GM18508 (cell line): ENCODE data around the gene SYDE1.

Experiments used
- ATAC-seq: cut with Tn5 transposase; IDR thresholded peaks from one replicate; pipeline ENCODE4 v1.9.1; 2021; ENCODE audit warnings: moderate number of reproducible peaks; ENCODE audit not compliant: insufficient read depth, unreplicated experiment

SYDE1 gene

DNA sequence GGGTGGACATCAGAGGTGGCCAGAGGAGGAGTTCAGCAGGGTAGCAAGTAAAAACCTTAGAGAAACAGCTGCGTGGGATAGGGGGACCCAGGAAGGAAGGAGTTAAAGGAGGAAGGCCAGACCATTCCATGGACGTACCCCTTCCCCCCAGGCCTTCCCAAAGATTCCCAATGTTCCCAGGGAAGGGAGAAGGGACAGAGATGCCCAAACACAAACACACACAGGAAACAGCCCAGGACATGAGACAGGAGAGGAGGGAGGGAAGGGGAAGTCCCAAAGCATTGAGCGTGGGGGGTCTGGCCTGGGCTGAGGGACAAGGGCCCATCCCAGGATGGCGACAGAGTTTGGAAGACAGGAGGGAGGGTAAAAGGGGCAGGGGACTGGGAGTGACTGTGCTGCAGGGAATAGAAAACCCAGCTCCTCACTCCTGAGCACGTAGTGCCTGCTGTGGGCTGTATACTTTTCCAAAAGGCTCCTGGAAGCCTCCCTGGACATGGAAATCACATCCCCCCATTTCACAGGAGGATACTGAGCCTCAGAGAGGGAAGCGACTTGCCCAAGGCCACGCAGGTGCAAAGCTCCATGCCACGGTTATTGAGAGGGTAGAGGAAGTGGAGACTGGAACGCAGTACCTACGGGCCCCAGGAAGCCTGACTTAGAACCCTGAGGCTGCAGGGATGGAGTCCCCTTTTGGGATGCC, 1.1 kb downstream of the SYDE1 start:
- ATAC-seq: no peak

DNA sequence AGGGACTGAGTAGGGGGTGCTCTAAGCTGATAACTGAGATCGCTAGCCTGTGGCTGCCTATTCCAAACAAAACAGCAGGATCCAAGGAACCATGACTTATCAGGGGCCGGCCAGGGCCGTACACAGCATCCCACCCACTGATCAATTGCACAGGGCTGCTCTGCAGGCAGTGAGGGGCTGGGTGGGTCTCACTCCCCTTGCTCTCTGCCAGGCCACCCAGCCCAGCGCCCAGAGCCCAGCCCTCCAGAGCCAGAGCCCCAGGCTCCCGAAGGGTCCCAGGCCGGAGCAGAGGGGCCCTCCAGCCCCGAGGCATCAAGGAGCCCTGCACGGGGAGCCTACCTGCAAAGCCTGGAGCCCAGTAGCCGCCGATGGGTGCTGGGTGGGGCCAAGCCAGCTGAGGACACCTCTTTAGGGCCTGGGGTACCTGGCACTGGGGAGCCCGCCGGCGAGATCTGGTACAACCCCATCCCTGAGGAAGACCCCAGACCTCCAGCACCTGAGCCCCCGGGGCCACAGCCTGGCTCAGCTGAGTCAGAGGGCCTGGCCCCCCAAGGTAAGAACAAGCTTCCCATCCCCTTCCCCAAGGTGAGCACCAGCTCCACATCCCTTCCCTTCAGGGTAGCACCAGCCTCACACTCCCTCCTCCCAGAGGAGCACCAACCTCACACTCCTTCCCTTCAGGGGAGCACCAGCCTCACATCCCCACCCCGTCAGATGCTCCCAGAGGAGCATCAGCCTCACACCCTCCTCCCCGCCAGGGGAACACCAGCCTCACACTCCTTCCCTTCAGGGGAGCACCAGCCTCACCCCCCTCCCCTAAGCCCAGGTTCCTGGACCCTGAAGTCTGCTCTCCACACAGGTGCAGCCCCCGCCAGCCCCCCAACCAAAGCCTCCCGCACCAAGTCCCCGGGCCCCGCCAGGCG, 1.9 kb downstream of the SYDE1 start:
- no peak for ATAC-seq

DNA sequence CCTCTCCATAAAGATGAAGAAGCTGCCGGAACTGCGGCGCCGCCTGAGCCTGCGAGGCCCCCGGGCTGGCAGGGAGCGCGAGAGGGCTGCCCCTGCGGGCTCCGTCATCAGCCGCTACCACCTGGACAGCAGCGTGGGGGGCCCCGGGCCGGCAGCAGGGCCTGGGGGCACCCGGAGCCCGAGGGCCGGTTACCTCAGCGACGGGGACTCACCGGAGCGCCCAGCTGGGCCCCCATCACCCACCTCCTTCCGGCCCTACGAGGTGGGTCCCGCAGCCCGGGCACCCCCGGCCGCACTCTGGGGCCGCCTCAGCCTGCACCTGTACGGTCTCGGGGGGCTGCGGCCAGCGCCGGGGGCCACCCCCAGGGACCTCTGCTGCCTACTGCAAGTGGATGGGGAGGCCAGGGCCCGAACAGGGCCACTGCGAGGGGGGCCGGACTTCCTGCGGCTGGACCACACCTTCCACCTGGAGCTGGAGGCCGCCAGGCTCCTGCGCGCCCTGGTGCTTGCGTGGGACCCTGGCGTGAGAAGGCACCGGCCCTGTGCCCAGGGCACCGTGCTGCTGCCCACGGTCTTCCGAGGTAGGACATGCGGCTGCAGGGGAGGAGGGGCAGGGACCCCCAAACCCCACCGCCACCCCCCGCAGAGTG, 2.7 kb downstream of the SYDE1 start:
- ATAC-seq: no peak

DNA sequence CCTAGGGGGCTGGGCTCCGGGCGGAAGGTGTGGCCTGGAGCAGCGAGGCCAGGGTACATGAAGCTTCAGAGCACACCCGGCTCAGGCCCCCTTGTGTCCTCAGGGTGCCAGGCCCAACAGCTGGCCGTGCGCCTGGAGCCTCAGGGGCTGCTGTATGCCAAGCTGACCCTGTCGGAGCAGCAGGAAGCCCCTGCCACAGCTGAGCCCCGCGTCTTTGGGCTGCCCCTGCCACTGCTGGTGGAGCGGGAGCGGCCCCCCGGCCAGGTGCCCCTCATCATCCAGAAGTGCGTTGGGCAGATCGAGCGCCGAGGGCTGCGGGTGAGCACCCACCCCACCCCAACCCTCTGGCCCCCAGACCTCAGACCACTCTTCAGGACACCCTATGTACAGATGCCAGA, 3.2 kb downstream of the SYDE1 start:
- no peak for ATAC-seq

DNA sequence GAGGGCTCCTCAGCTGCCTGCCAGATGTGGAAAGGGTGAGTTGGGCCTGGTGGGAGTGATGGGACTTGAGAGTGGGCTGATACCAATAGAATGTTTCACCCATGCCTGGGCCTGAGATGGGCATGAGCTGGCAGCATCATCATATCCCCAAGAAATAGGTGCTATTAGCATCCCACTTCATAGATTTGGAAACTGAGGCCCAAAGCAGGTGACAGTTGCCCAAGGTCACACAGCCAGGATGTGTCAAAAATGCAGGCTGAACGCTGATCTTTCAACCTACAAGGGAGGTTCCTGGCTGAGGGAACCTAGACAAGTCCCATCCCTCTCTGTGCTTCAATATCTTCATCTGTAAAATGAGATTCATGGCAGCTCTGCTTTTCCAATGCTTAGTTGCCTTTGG, 4.6 kb downstream of the SYDE1 start:
- no peak for ATAC-seq

DNA sequence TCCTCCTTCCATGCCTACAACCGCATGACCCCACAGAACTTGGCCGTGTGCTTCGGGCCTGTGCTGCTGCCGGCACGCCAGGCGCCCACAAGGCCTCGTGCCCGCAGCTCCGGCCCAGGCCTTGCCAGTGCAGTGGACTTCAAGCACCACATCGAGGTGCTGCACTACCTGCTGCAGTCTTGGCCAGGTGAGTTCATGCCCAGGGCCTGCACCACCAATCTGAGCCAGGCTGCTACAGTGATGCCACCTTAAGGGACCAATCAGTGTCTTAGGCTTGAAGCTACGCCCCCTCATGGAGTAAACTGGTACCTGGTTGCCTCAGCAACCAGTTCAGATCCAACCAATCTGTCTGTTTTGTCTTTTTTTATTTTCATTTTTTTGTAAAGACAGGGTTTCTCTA, 5.2 kb downstream of the SYDE1 start:
- ATAC-seq: no peak

DNA sequence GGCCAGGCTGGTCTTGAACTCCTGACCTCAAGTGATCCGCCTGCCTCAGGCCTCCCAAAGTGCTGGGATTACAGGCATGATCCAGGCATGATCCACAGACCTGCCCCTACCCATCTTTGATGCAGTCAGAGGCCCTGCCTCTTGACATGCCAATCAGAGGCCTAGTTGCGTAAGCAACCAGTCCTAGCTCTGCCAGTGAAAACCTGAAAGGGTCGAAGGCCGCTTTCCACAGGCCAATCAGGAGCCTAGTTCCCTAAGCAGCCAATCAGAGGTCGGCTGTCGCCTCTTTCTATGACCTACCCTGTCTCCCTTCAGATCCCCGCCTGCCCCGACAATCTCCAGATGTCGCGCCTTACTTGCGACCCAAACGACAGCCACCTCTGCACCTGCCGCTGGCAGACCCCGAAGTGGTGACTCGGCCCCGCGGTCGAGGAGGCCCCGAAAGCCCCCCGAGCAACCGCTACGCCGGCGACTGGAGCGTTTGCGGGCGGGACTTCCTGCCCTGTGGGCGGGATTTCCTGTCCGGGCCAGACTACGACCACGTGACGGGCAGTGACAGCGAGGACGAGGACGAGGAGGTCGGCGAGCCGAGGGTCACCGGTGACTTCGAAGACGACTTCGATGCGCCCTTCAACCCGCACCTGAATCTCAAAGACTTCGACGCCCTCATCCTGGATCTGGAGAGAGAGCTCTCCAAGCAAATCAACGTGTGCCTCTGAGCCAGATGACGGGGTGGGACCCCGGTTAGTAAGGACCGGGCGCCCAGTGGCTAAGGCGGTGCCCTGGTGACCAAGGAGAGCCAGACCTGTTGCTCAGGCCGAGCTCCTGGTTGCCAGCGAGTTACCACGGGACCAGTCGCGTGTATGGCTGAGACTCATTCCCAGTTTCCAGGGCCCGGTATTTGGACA, 6.3 kb downstream of the SYDE1 start:
- no peak for ATAC-seq

DNA sequence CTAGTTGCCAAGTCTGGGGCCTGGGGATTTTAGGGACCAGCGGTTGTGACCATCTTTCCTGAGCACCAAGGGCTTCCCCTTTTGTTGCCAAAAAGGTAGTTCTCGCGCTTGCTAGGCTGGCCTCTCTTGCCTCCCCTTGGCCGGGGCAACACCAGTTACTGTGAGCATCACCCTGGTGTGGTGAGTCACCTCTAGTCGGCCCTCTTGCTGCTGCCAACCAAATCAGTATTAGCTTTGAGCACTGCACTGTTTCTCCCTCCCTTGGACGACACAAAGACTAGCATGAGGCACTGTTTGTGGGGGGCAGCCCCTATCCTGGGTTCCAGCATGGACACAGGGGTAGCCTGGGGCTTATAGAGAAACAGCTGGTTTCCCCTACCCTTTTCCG, 6.9 kb downstream of the SYDE1 start:
- no peak for ATAC-seq

DNA sequence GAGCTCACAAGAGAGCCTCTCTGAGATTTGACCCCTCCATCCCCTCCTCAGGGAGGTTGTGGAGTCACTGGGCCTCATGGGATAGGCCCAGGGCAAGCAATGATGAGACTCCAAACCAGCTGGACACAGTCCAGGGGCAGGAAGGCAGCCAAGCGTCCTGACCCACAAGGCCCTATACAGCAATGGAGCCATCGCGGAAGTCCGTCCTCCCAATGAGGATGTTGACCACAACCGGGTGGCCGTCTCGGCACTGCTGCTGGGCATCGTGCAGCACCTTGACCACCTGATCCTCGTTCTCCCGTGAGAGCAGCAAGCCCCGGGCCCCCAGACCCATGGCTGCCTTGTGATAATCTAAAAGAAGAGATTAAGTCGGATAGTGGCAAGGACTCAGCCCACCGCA, 7.9 kb downstream of the SYDE1 start:
- ATAC-seq: no peak

DNA sequence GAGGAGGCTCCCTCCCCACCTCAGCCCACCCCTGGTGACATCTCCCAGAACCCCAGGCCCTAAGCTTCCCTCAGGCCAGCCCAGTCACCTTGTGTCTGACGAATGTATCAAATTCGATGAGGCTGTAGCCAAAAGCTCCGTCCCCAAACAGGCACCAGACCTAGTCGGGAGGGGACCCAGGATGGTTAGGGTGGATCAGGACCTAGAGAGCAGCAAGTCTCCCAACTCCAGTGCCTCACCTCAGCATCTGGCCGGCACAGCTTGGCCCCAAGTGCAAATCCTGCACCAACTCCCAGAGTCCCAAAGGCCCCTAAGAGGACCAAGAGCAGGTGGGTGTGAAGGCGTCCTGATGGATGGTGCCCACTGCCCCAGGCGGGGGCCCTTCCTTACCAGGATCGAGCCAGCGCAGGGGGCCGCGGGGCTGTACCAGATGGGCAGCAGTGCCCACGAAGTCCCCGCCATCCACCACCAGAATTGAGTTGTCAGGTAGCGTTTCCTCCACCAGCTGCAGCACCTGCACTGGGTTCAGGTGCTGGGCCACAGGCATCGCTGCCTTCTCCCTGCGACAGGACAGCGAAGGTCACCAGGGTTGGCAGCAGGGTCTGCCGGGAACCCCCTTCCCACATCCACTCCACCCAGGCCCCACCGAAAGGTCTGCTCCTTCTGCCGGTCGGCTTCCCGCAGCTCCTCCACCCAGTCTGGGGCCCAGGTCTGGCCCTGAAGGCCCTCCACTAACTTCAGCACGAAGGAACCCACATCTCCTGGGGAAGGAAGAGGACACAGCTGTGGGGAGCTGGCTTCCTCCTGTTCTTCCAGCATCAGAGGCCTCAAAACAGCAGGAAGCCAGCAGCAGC, 8.8 kb downstream of the SYDE1 start:
- no peak for ATAC-seq

DNA sequence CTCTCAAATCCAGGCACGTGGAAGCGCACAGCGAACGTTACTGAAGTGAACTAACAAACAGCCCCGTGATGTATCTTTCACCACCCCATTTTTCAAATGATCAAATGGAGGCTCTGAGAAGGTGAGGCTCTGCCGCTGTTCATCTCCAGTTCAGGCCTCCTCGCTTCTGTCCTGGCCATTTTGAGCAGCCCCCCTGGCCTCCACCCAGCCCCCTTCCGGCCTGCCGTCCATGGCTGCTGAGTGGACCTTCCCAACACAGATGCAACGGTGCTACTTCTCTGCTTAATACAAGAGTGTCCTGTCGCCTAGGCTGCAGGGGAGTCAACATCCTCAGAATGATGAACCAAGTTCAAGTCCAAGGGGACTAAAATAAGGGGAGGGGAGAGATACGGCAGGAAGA, 9.7 kb downstream of the SYDE1 start:
- no peak for ATAC-seq

DNA sequence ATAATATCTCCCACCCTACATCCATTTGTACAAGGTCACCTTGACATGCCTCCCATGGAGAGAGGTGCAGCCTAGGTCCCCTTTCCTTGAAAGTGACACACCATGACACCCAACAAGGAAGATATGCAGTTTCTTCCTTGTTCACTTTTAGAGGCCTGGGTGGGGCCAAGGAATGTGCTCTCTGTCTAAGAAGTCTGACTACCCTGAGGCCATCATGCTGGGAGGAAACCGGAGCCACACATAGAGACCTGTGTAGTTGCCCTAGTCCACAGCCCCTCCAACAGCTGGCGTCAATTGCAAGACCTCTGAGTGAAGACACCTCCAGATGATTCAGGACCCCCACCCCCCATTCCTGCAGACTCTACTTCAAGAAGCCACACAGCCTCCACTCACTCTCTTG, 11.0 kb downstream of the SYDE1 start:
- ATAC-seq: no peak

DNA sequence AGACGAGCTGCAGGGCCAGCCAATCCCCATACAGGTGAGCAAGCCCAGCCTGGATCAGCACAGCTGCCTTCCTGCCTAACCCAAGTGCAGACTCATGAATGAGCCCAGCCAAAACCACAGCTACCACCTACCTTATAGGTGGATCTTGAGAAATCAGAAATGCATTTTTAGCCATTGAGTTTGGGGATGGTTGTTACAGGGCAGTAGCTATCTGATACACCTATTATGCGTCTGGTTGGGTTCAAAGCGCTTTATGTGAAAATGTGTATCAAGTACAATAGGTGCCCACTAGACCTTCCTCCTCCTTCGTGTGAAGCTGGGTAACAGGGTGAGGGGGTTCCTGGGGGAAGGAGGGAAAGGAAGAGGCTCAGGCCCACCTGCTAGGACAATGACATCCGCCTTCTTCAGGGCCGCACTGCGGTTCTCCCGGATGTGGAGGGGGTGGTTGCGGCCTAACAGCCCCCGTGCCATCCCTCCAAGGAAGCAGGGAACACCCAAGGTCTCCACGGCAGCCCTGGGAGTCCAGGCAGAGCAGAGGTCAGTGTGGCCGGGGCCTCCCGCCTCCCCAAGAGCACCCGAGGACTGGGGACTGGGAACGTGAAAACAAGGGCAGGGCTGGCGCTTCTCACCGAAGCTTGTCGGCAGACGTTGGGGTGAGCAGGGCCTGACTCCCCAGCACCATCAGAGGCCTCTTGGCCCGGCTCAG, 11.7 kb downstream of the SYDE1 start:
- no peak for ATAC-seq

DNA sequence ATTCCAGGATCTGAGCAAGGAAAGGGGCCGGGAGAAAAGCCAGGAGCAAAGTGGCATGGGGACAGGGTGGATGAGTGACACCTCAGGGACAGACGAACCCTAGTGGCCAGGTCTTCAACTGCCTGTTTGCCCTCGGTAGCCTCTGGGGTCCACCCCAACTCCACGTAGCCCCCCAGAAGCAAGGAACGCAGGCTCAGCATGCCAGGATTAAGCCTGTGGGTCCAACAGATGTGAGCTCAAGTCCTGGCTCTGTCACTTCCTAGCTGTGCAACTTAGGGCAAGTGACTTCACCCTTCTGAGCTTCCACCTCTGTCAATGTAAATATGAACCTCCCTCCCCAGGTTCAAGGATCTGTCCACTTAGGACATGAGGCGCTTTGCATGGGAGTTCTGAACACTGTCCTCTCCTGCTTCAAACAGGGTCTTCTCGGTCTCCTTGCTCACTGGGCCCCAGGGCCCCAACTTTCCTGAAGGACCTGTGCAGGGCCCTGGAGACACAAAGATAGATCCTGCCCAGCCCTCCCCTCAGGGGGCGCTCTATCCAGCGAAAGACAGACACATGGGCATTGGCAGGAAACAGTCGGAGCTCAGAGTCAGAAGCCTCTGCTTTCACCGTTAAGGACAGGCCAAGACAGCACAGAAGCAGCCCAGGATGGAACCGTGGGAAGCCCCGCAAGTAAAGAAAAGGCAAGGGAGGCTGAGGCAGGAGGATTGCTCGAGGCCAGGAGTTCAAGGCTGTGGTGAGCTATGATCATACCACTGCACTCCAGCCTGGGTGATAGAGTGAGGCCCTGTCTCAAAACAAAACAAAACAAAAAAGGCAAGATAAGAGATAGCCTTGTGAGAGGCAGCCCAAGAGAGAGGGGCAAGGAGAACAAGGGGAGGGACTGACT, 13.2 kb downstream of the SYDE1 start:
- ATAC-seq: no peak

DNA sequence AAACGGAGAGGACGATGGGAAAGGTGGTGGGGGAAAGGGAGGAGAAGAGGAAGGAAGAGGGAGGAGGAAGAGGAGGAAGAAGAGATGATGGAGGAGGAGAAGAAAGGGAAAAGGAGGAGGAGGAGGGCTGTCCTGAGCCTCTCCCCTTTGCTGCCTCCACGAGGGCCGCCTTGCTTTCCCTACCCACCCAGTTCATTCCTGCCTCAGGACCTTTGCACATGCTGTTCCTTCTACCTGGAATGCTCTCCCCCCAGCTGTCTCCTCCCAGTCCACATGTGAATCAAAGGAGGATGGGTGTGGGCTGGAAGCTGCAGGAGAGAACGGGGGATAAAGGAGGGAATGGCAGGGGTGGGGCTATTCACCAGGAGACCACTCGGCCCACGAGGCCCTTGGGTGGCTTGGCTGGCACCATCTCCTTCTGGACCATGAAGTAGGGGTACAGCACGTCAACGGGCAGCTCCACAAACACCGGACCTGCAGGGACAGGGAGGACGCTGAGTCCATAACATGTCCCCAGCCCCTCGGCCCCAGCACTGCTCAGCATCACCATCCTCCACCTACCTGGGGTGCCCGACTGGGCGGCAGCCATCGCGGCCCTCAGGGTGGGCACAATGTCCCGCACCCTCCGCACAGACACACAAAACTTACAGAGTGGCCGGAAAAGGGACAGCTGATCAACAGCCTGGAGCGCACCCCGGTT, 15.3 kb downstream of the SYDE1 start:
- ATAC-seq: no peak

DNA sequence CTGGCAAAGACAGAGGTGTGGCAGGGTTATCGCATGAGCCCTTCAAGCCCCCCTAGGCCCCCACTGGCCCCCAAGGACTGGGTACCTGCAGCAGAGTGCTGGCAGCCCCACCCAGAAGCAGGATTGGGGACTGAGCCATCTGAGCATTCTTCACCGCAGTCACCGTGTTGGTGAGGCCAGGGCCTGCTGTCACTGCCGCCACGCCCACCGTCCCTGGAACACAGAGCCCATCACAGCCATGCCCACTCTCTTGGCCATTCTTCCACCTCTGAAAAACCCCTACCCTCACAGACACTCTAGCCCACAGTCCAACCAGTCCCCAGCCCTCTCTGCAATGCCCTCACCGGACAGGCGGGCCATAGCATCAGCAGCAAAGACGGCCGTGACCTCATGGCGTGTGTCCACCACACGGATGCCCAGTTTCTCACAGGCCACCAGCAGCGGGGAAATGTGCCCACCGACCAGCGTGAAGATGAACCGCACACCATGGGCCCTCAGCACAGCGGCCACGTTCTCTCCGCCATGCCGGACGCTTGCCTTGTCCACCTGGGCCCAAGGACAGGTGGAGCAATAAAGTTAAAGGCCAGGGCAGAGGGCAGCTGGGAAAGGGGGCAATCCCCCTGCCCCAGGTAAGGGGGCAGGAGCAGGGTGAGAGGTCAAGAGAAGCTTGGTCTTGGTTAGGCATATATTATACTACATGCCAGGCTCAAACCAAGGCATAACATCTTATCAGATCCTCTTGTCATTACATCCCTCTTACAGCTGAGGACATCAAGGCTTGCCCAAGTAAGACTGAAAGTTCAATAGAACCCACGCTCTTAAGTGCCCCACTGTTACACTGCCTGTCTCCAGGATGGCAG, 16.1 kb downstream of the SYDE1 start:
- ATAC-seq: no peak
